GM23338 (cell line): ENCODE data around the gene SH3TC1. TPM values are rescaled to one million over a fixed set of nuclear protein-coding genes. Genes with fewer than 3 reads are reported as not detected.

Experiments
- ATAC-seq: fragments of 200-7000 bp; cut with Tn5 transposase; 3 replicates; pipeline ENCODE4 v1.9.1; 2020
- DNase-seq: peaks from one replicate; pipeline ENCODE4 v3.0.0-alpha.2; 2015; ENCODE audit warnings: low spot score
- H2AFZ ChIP-seq: fragments of 200-600 bp; sonication (generic); 2 replicates; pipeline ENCODE4 v1.8.0; 2016; ENCODE audit warnings: antibody characterized with exemption, mild to moderate bottlenecking, moderate library complexity
- H3F3A ChIP-seq: fragments of 200-600 bp; sonication (generic); replicated peaks from 2 replicates; pipeline ENCODE4 v1.8.0; 2017; ENCODE audit warnings: antibody characterized with exemption, mixed run types, low read depth
- H3K27ac ChIP-seq: fragments of 200-600 bp; sonication (generic); 2 replicates; pipeline ENCODE4 v1.6.1; 2016; ENCODE audit warnings: low read depth
- H3K27me3 ChIP-seq: fragments of 200-600 bp; sonication (generic); 2 replicates; pipeline ENCODE4 v1.8.0; 2016; ENCODE audit warnings: mild to moderate bottlenecking, mixed run types, moderate library complexity; ENCODE audit not compliant: insufficient read depth
- H3K36me3 ChIP-seq: fragments of 200-600 bp; sonication (generic); 2 replicates; pipeline ENCODE4 v1.8.0; 2016; ENCODE audit warnings: mild to moderate bottlenecking; ENCODE audit not compliant: insufficient read depth
- H3K4me1 ChIP-seq: fragments of 200-600 bp; sonication (generic); 2 replicates; pipeline ENCODE4 v1.8.0; 2016; ENCODE audit warnings: mild to moderate bottlenecking, moderate library complexity; ENCODE audit not compliant: insufficient read depth
- H3K4me2 ChIP-seq: fragments of 200-600 bp; sonication (generic); 2 replicates; pipeline ENCODE4 v1.7.1; 2017; ENCODE audit warnings: mixed run types
- H3K4me3 ChIP-seq: fragments of 200-600 bp; sonication (generic); 2 replicates; pipeline ENCODE4 v1.6.1; 2016; ENCODE audit warnings: mixed run types
- H3K79me2 ChIP-seq: fragments of 200-600 bp; sonication (generic); replicated peaks from 2 replicates; pipeline ENCODE4 v1.8.0; 2017; ENCODE audit warnings: mild to moderate bottlenecking; ENCODE audit not compliant: insufficient read depth
- H3K9me2 ChIP-seq: fragments of 200-600 bp; sonication (generic); 2 replicates; pipeline ENCODE4 v1.8.0; 2017; ENCODE audit not compliant: insufficient read depth
- H4K20me1 ChIP-seq: fragments of 200-600 bp; sonication (generic); replicated peaks from 2 replicates; pipeline ENCODE4 v1.8.0; 2017; ENCODE audit warnings: mild to moderate bottlenecking; ENCODE audit not compliant: insufficient read depth
- H3K27ac Mint-ChIP-seq: 2 replicates; pipeline ENCODE4 v1.8.0; 2020; ENCODE audit warnings: inconsistent platforms, mild to moderate bottlenecking, moderate library complexity, mixed read lengths
- H3K27me3 Mint-ChIP-seq: 3 replicates; pipeline ENCODE4 v1.8.0; 2022; ENCODE audit warnings: low read depth, mild to moderate bottlenecking, moderate library complexity, mixed read lengths, inconsistent platforms; ENCODE audit not compliant: insufficient read depth, poor library complexity
- H3K36me3 Mint-ChIP-seq: 3 replicates; pipeline ENCODE4 v1.8.0; 2021; ENCODE audit warnings: low read depth, mild to moderate bottlenecking, inconsistent platforms, moderate library complexity, mixed read lengths
- H3K4me1 Mint-ChIP-seq: 3 replicates; pipeline ENCODE4 v1.8.0; 2020; ENCODE audit warnings: mild to moderate bottlenecking, inconsistent platforms, mixed read lengths
- H3K4me3 Mint-ChIP-seq: 3 replicates; pipeline ENCODE4 v1.8.0; 2021; ENCODE audit warnings: moderate library complexity, mild to moderate bottlenecking, inconsistent platforms, mixed read lengths
- H3K9me3 Mint-ChIP-seq: 3 replicates; pipeline ENCODE4 v1.8.0; 2020; ENCODE audit warnings: moderate library complexity, mild to moderate bottlenecking, inconsistent platforms, mixed read lengths
- CREB1 ChIP-seq: fragments of 250-450 bp; sonication (Bioruptor Pico); IDR thresholded peaks from 2 replicates; pipeline ENCODE4 v1.5.0; 2020; ENCODE audit warnings: low read depth, mild to moderate bottlenecking, moderate library complexity
- CTCF ChIP-seq, 2 experiments: fragments of 200-600 bp in 1 of 2; sonication (generic) in 1 of 2; conservative IDR thresholded peaks; 2 replicates each; pipeline versions ENCODE4 v1.5.1 to v1.6.1; 2016 to 2017; ENCODE audit warnings: antibody characterized with exemption in 2 of 2, low read depth in 2 of 2, mild to moderate bottlenecking in 2 of 2, moderate library complexity in 1 of 2
- ETS1 ChIP-seq: IDR thresholded peaks from 2 replicates; pipeline ENCODE4 v1.6.1; 2016; ENCODE audit warnings: antibody characterized with exemption
- EZH2 ChIP-seq: fragments of 200-600 bp; sonication (generic); IDR thresholded peaks from one replicate; pipeline ENCODE4 v1.8.0; 2017; ENCODE audit warnings: antibody characterized with exemption, mild to moderate bottlenecking, low read depth; ENCODE audit not compliant: unreplicated experiment
- EZH2phosphoT487 ChIP-seq: fragments of 200-600 bp; sonication (generic); IDR thresholded peaks from one replicate; pipeline ENCODE4 v1.8.1; 2018; ENCODE audit warnings: antibody characterized with exemption; ENCODE audit not compliant: unreplicated experiment
- JUNB ChIP-seq: IDR thresholded peaks from one replicate; pipeline ENCODE4 v1.6.1; 2016; ENCODE audit warnings: antibody characterized with exemption; ENCODE audit not compliant: unreplicated experiment
- NANOG ChIP-seq: IDR thresholded peaks from 2 replicates; pipeline ENCODE4 v1.6.1; 2016; ENCODE audit warnings: antibody characterized with exemption, borderline replicate concordance
- POLR2AphosphoS5 ChIP-seq: IDR thresholded peaks from 2 replicates; pipeline ENCODE4 v1.6.1; 2016; ENCODE audit warnings: antibody characterized with exemption, low read depth
- REST ChIP-seq: IDR thresholded peaks from one replicate; pipeline ENCODE4 v1.6.1; 2018; ENCODE audit warnings: antibody characterized with exemption; ENCODE audit not compliant: unreplicated experiment
- STAT1 ChIP-seq: IDR thresholded peaks from one replicate; pipeline ENCODE4 v1.6.1; 2016; ENCODE audit warnings: antibody characterized with exemption; ENCODE audit not compliant: unreplicated experiment
- ZNF114 ChIP-seq: fragments of 250-450 bp; sonication (Bioruptor Pico); IDR thresholded peaks from 2 replicates; pipeline ENCODE4 v1.5.0; 2020; ENCODE audit warnings: mild to moderate bottlenecking, moderate library complexity
- ZNF331 ChIP-seq: fragments of 250-450 bp; sonication (Bioruptor Pico); IDR thresholded peaks from 2 replicates; pipeline ENCODE4 v1.5.0; 2020; ENCODE audit warnings: low read depth, mild to moderate bottlenecking, moderate library complexity
- ZNF462 ChIP-seq: fragments of 250-450 bp; sonication (Bioruptor Pico); IDR thresholded peaks from 2 replicates; pipeline ENCODE4 v1.5.0; 2020; ENCODE audit warnings: mild to moderate bottlenecking, moderate library complexity
- polyA plus RNA-seq: library from polyadenylated mRNA; unstranded; fragments of >200 nt; fragmentation: Nextera tagmentation; extraction: Ambion mirVana; gene quantifications from 2 replicates; pipeline ENCODE4 v1.2.1, GENCODE V29; 2016
- total RNA-seq: library from RNA; depleted of rRNA; stranded (reverse); fragments of >200 nt; shearing (Covaris generic); gene quantifications from 2 replicates; pipeline ENCODE4 v1.2.3, GENCODE V29; 2014

The SH3TC1 gene
- total and polyA plus RNA-seq, 2 experiments from 2014 or later = 0.07 TPM; not detected in 1

GRCh38 chr4:8235224-8235623, 36.1 kb downstream of the SH3TC1 start:
- H3K36me3 Mint-ChIP-seq = no peaks in the 10 kb centered on the region
- H3K4me3 Mint-ChIP-seq = no peak overlapping the region
- H3K4me1 ChIP-seq = no peaks in the 10 kb centered on the region
- TF ChIP-seq CREB1 (CRISPR knock-in tag) (no peak), ETS1 (no peak), JUNB (no peak), STAT1 (no peak), REST (no peak), ZNF331 (CRISPR knock-in tag) (no peak), POLR2AphosphoS5 (no peak), ZNF114 (CRISPR knock-in tag) (no peak), EZH2phosphoT487 (no peak), CTCF (conservative IDR thresholded peaks at IDR 0.05; ENCODE audit: low read depth in 2 of 2) (no peak), ZNF462 (CRISPR knock-in tag) (no peak), NANOG (no peak), EZH2 (no peak)
- no peaks in the 10 kb centered on the region; the same call in 2 of the 3 replicates for H3K4me1 Mint-ChIP-seq
- ATAC-seq = no peak
- H2AFZ ChIP-seq = no peak overlapping the region
- H3K27me3 Mint-ChIP-seq = peaks cover 5% of the 10 kb centered on the region
- H3K4me2 ChIP-seq = no peak overlapping the region
- no peaks in the 10 kb centered on the region for H3K79me2 ChIP-seq
- no peaks in the 10 kb centered on the region for H4K20me1 ChIP-seq
- no peak overlapping the region for H3K27ac ChIP-seq
- no peak overlapping the region for H3K4me3 ChIP-seq
- H3K27ac Mint-ChIP-seq = no peak overlapping the region
- H3K9me2 ChIP-seq = no peaks in the 10 kb centered on the region
- DNase-seq = no peak
- H3K36me3 ChIP-seq = no peaks in the 10 kb centered on the region
- no peaks in the 10 kb centered on the region for H3F3A ChIP-seq
- H3K9me3 Mint-ChIP-seq = no peaks in the 10 kb centered on the region
- H3K27me3 ChIP-seq = no peaks in the 10 kb centered on the region
